ENCODE results near the gene RNF148. TPM values are rescaled to one million over a fixed set of nuclear protein-coding genes. Genes with fewer than 3 reads are reported as not detected.
"Not testable (repeated sequence)": the region's sequence is repeated elsewhere in the genome, so short reads cannot be mapped to it uniquely, and the experiment has no call there.

The RNF148 gene
- polyA plus RNA-seq, 3 donors, result not detected

DNA sequence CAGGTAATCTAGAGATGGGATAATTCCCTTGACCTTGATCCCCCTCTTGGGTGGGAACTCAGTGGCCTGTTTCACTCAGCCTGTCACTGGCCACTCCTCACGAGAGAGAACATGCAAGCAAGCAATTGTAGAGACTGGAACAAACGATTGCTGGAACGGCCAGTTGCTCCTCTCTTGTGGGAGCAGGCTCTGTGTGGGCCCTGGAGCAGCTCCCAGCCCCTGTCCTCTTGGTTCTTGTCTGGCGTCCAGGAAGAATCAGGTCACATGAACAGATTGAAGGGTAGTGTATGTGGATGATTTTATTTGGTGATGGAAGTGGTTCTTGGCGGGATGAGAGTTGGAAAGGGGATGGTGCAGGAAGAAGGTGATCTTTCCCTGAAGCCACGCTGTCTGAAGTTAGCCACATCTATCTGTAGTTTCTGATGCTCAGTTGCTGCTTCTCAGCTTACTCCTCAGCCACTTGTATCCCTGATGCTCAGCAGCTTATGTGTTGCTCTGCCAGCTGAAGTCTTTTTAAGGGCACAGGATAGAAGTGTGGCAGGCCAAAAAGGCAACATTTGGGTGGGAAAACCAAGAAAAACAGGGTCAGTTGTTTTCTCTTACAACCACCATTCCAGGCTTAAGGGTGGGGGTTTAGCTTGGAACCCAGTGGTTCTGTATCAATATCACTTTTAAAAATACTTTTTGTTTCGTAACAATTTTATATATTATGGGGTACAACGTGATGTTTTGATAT, 19.7 kb downstream of the RNF148 start:
- no peaks in the 10 kb centered on the region for H3K36me3 Mint-ChIP-seq
- Histone ChIP-seq H3K27me3 (ENCODE audit: control insufficient read depth in 2 of 2, insufficient read depth in 2 of 2, low read length in 2 of 2) (no peaks in the 10 kb centered on the region), H3K4me2 (replicated peaks; ENCODE audit: extremely low read depth, low read length, poor library complexity, severe bottlenecking) (no peak overlapping the region), H3K36me3 (replicated peaks in 1 of 2; ENCODE audit: control insufficient read depth in 1 of 2, insufficient read depth in 2 of 2, low read length in 2 of 2) (no peaks in the 10 kb centered on the region), H3K4me1 (ENCODE audit: control insufficient read depth in 1 of 2, insufficient read depth in 2 of 2, low read length in 2 of 2) (no peaks in the 10 kb centered on the region), H3K79me2 (ENCODE audit: insufficient read depth, low read length) (no peaks in the 10 kb centered on the region), H3K4me3 (replicated peaks in 1 of 3; ENCODE audit: low read depth in 2 of 3, low read length in 3 of 3) (no peak overlapping the region), H2AFZ (ENCODE audit: insufficient read depth, low read depth, low read length, poor library complexity, severe bottlenecking) (no peak overlapping the region), H3K27ac (ENCODE audit: low read depth in 1 of 2, low read length in 2 of 2) (no peak overlapping the region), H3K9me3 (replicated peaks in 1 of 2; ENCODE audit: control insufficient read depth in 1 of 2, insufficient read depth in 1 of 2, low read length in 2 of 2) (no peaks in the 10 kb centered on the region), H4K20me1 (ENCODE audit: insufficient read depth, low read length) (no peaks in the 10 kb centered on the region), H3K9ac (ENCODE audit: insufficient read depth, low read length, poor library complexity, severe bottlenecking) (no peak overlapping the region)
- TF ChIP-seq, protein P1, sequence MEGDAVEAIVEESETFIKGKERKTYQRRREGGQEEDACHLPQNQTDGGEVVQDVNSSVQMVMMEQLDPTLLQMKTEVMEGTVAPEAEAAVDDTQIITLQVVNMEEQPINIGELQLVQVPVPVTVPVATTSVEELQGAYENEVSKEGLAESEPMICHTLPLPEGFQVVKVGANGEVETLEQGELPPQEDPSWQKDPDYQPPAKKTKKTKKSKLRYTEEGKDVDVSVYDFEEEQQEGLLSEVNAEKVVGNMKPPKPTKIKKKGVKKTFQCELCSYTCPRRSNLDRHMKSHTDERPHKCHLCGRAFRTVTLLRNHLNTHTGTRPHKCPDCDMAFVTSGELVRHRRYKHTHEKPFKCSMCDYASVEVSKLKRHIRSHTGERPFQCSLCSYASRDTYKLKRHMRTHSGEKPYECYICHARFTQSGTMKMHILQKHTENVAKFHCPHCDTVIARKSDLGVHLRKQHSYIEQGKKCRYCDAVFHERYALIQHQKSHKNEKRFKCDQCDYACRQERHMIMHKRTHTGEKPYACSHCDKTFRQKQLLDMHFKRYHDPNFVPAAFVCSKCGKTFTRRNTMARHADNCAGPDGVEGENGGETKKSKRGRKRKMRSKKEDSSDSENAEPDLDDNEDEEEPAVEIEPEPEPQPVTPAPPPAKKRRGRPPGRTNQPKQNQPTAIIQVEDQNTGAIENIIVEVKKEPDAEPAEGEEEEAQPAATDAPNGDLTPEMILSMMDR (IDR thresholded peaks at IDR 0.05), result no peak
- WGBS (ENCODE audit: insufficient coverage), result 85% methylated on average over 5 of the region's 8 CpGs
- no peak overlapping the region for H3K4me3 Mint-ChIP-seq
- H3K27ac Mint-ChIP-seq, result no peak overlapping the region
- H3K27me3 Mint-ChIP-seq (ENCODE audit: low read depth in 3 of 3), result no peaks in the 10 kb centered on the region
- intact Hi-C loops (cut with micrococcal nuclease), result no loop called here
- peaks cover 0 to 13% (median 2%) of the 10 kb centered on the region in 7 donors for H3K9me3 Mint-ChIP-seq
- no peaks in the 10 kb centered on the region for H3K4me1 Mint-ChIP-seq
- DNase-seq, result no peak

DNA sequence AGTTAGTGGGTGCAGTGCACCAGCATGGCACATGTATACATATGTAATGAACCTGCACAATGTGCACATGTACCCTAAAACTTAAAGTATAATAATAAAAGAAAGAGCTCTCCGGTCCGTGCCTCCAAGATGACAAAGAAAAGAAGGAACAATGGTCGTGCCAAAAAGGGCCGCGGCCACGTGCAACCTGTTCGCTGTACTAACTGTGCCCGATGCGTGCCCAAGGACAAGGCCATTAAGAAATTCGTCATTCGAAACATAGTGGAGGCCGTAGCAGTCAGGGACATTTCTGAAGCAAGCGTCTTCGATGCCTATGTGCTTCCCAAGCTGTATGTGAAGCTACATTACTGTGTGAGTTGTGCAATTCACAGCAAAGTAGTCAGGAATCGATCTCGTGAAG, 21.5 kb downstream of the RNF148 start:
- H3K4me1 Mint-ChIP-seq; H3K27me3 ChIP-seq (ENCODE audit: control insufficient read depth in 2 of 2, insufficient read depth in 2 of 2, low read length in 2 of 2); H3K27ac Mint-ChIP-seq; H3K4me1 ChIP-seq (ENCODE audit: control insufficient read depth in 1 of 2, insufficient read depth in 2 of 2, low read length in 2 of 2); DNase-seq; H3K79me2 ChIP-seq (ENCODE audit: insufficient read depth, low read length); H3K9ac ChIP-seq (ENCODE audit: insufficient read depth, low read length, poor library complexity, severe bottlenecking); H3K27me3 Mint-ChIP-seq (ENCODE audit: low read depth in 3 of 3); H3K36me3 ChIP-seq (replicated peaks in 1 of 2; ENCODE audit: control insufficient read depth in 1 of 2, insufficient read depth in 2 of 2, low read length in 2 of 2); H3K9me3 ChIP-seq (replicated peaks in 1 of 2; ENCODE audit: control insufficient read depth in 1 of 2, insufficient read depth in 1 of 2, low read length in 2 of 2); H3K4me3 ChIP-seq (replicated peaks in 1 of 3; ENCODE audit: low read depth in 2 of 3, low read length in 3 of 3); H3K36me3 Mint-ChIP-seq; H4K20me1 ChIP-seq (ENCODE audit: insufficient read depth, low read length); H3K27ac ChIP-seq (ENCODE audit: low read depth in 1 of 2, low read length in 2 of 2); H2AFZ ChIP-seq (ENCODE audit: insufficient read depth, low read depth, low read length, poor library complexity, severe bottlenecking); H3K4me2 ChIP-seq (replicated peaks; ENCODE audit: extremely low read depth, low read length, poor library complexity, severe bottlenecking); intact Hi-C loops (cut with micrococcal nuclease); H3K4me3 Mint-ChIP-seq: not testable (repeated sequence)
- 92% methylated on average over 14 of the region's 16 CpGs for WGBS (ENCODE audit: insufficient coverage)
- H3K9me3 Mint-ChIP-seq, result peaks cover 0 to 13% (median 5%) of the 10 kb centered on the region in 7 donors

All from CD14-positive monocyte (primary cell).